ENCODE data around the gene ANKS1B.

ANKS1B gene

GRCh38 chr12:98808243-98808875 lies 1176.4 kb downstream of the ANKS1B start:
- Histone ChIP-seq H3K4me3 (ENCODE audit: low read depth, low read length) (no peak overlapping the region), H3K27ac (ENCODE audit: extremely low read depth, low read depth, low read length) (no peak overlapping the region), H3K36me3 (ENCODE audit: control insufficient read depth in 2 of 2, insufficient read depth in 1 of 2, low read length in 2 of 2) (no peaks in the 10 kb centered on the region), H3K9me3 (ENCODE audit: control insufficient read depth, insufficient read depth, low read depth, low read length) (no peaks in the 10 kb centered on the region), H3K4me1 (ENCODE audit: control insufficient read depth, insufficient read depth, low read length) (no peaks in the 10 kb centered on the region)
- ChIA-PET POLR2A (no interaction called here), CTCF (interaction anchor here (0.5 to 1.8 kb wide), 3 partner anchors 9 to 109 kb away, joined by 3 to 6 read pairs (median 4); no protein-coding TSS in a partner anchor)
- no peak for TF ChIP-seq ZFHX2 (tag by site-specific recombination; conservative IDR thresholded peaks at IDR 0.05)
- TF ChIP-seq ZNF670 (tag by site-specific recombination; IDR thresholded peaks at IDR 0.05; ENCODE audit: low read depth), result no peak
- TF ChIP-seq HOXC10 (CRISPR knock-in tag; IDR thresholded peaks at IDR 0.05), result no peak
- no peak for TF ChIP-seq ZNF426 (tag by site-specific recombination; IDR thresholded peaks at IDR 0.05)
- TF ChIP-seq ZNF621 (tag by site-specific recombination; IDR thresholded peaks at IDR 0.05), result no peak
- TF ChIP-seq ZNF24 (tag by site-specific recombination; IDR thresholded peaks at IDR 0.05), result no peak
- TF ChIP-seq ZNF10 (tag by site-specific recombination; IDR thresholded peaks at IDR 0.05), result no peak
- no peak for TF ChIP-seq ZNF776 (tag by site-specific recombination; IDR thresholded peaks at IDR 0.05; ENCODE audit: borderline replicate concordance)
- TF ChIP-seq ZSCAN16 (tag by site-specific recombination; IDR thresholded peaks at IDR 0.05), result no peak
- TF ChIP-seq EGR2 (tag by site-specific recombination; IDR thresholded peaks at IDR 0.05; ENCODE audit: low read depth), result no peak
- no peak for TF ChIP-seq ZNF112 (tag by site-specific recombination; IDR thresholded peaks at IDR 0.05)

DNA sequence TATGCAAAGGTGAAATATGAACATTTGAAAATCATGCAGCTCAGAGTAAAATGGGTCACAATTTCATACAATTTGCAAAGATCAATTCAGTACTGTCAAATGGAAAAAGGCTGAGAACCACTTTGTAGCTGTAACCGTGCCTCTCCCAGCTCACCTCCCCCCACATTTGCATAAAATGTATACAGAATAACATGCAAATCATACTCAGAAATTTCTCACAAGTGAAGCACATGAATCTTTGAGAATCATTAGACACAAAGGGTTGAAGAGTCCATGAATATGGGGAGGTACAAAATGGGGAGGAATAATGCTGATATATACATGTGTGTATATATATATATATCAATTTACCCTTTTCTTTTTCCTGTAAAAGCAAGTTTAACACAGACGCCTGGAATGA lies 1177.5 kb downstream of the ANKS1B start:
- H3K9me3 ChIP-seq (ENCODE audit: control insufficient read depth, insufficient read depth, low read depth, low read length), result no peaks in the 10 kb centered on the region
- H3K4me1 ChIP-seq (ENCODE audit: control insufficient read depth, insufficient read depth, low read length), result no peaks in the 10 kb centered on the region
- H3K36me3 ChIP-seq (ENCODE audit: control insufficient read depth in 2 of 2, insufficient read depth in 1 of 2, low read length in 2 of 2), result no peaks in the 10 kb centered on the region
- no peak overlapping the region for H3K4me3 ChIP-seq (ENCODE audit: low read depth, low read length)
- POLR2A ChIA-PET, result no interaction called here
- no peak overlapping the region for H3K27ac ChIP-seq (ENCODE audit: extremely low read depth, low read depth, low read length)
- no peak for TF ChIP-seq SCRT1 (tag by site-specific recombination; IDR thresholded peaks at IDR 0.05; ENCODE audit: borderline replicate concordance)
- no peak for TF ChIP-seq KLF7 (tag by site-specific recombination; IDR thresholded peaks at IDR 0.05; ENCODE audit: borderline replicate concordance)
- TF ChIP-seq MZF1 (tag by site-specific recombination; IDR thresholded peaks at IDR 0.05; ENCODE audit: borderline replicate concordance), result no peak
- no peak for TF ChIP-seq ZNF19 (tag by site-specific recombination; IDR thresholded peaks at IDR 0.05; ENCODE audit: low read depth)
- no peak for TF ChIP-seq KLF10 (tag by site-specific recombination; IDR thresholded peaks at IDR 0.05)
- TF ChIP-seq HOXC10 (CRISPR knock-in tag; IDR thresholded peaks at IDR 0.05), result no peak
- TF ChIP-seq ZNF2 (tag by site-specific recombination; IDR thresholded peaks at IDR 0.05), result no peak
- TF ChIP-seq OSR2 (tag by site-specific recombination; IDR thresholded peaks at IDR 0.05), result no peak
- no peak for TF ChIP-seq ZNF830 (tag by site-specific recombination; IDR thresholded peaks at IDR 0.05; ENCODE audit: low read depth)
- CTCF ChIA-PET, result interaction anchor here (1.1 to 1.8 kb wide), 2 partner anchors 8 to 63 kb away, joined by 4 to 6 read pairs; no protein-coding TSS in a partner anchor

DNA sequence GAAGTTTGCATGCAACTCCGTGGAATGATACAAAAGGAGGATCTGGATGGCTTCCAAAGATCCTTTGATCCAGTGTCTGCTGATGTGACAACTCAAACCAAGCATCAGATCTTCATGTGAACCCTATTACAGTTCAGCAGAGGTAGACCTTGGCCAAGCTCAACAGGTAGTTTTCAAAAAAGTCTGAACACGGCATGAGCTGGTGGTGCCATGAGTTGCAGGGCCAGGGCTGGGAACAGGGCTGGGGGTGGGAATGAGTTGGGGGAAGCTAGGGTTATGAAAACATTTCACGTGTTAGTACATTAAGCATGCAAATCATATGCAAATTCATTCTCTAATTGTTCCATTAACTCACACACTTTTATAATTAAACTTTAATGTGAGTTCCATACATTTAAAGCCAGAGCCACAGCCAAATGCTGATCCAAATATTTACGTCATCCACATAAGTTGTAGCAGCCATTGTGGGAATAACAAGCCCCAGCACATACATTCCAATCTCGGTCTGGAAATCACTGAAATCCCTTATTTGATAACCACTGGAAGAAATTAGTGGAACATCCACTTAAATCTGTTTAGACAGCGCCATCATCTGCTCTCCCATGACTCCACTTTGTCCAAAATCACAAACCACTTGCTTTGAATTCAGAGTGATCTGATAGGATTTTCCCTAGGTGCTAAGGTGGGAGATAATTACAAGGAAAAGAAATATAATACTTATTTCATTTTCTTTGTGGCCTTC lies 1181.1 kb downstream of the ANKS1B start:
- CTCF ChIA-PET, result interaction anchor here (0.7 to 1.5 kb wide), 2 partner anchors 34 to 40 kb away, joined by 3 to 5 read pairs; no protein-coding TSS in a partner anchor
- Histone ChIP-seq H3K36me3 (ENCODE audit: control insufficient read depth in 2 of 2, insufficient read depth in 1 of 2, low read length in 2 of 2) (no peaks in the 10 kb centered on the region), H3K4me1 (ENCODE audit: control insufficient read depth, insufficient read depth, low read length) (no peaks in the 10 kb centered on the region), H3K4me3 (ENCODE audit: low read depth, low read length) (no peak overlapping the region), H3K9me3 (ENCODE audit: control insufficient read depth, insufficient read depth, low read depth, low read length) (no peaks in the 10 kb centered on the region), H3K27ac (ENCODE audit: extremely low read depth, low read depth, low read length) (no peak overlapping the region)
- TF ChIP-seq SCRT1 (tag by site-specific recombination; IDR thresholded peaks at IDR 0.05; ENCODE audit: borderline replicate concordance) (peak; percentile 58; the same call in 1 of the 2 replicates), ZXDB (tag by site-specific recombination; IDR thresholded peaks at IDR 0.05) (no peak), SCRT2 (tag by site-specific recombination; IDR thresholded peaks at IDR 0.05) (peak; percentile 85)
- TF ChIP-seq, protein P1, sequence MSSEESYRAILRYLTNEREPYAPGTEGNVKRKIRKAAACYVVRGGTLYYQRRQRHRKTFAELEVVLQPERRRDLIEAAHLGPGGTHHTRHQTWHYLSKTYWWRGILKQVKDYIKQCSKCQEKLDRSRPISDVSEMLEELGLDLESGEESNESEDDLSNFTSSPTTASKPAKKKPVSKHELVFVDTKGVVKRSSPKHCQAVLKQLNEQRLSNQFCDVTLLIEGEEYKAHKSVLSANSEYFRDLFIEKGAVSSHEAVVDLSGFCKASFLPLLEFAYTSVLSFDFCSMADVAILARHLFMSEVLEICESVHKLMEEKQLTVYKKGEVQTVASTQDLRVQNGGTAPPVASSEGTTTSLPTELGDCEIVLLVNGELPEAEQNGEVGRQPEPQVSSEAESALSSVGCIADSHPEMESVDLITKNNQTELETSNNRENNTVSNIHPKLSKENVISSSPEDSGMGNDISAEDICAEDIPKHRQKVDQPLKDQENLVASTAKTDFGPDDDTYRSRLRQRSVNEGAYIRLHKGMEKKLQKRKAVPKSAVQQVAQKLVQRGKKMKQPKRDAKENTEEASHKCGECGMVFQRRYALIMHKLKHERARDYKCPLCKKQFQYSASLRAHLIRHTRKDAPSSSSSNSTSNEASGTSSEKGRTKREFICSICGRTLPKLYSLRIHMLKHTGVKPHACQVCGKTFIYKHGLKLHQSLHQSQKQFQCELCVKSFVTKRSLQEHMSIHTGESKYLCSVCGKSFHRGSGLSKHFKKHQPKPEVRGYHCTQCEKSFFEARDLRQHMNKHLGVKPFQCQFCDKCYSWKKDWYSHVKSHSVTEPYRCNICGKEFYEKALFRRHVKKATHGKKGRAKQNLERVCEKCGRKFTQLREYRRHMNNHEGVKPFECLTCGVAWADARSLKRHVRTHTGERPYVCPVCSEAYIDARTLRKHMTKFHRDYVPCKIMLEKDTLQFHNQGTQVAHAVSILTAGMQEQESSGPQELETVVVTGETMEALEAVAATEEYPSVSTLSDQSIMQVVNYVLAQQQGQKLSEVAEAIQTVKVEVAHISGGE (tag by site-specific recombination; conservative IDR thresholded peaks at IDR 0.05; ENCODE audit: low read depth), result no peak
- POLR2A ChIA-PET, result no interaction called here

Data from HEK293 (cell line).